HG03571 (cell line): ENCODE measurements around the gene PSMB5.
"Not testable (repeated sequence)": the region's sequence is repeated elsewhere in the genome, so short reads cannot be mapped to it uniquely, and the experiment has no call there.

ENCODE experiments used
- ATAC-seq: cut with Tn5 transposase; IDR thresholded peaks from one replicate; pipeline ENCODE4 v1.9.1; 2021; ENCODE audit not compliant: unreplicated experiment

The PSMB5 gene

DNA sequence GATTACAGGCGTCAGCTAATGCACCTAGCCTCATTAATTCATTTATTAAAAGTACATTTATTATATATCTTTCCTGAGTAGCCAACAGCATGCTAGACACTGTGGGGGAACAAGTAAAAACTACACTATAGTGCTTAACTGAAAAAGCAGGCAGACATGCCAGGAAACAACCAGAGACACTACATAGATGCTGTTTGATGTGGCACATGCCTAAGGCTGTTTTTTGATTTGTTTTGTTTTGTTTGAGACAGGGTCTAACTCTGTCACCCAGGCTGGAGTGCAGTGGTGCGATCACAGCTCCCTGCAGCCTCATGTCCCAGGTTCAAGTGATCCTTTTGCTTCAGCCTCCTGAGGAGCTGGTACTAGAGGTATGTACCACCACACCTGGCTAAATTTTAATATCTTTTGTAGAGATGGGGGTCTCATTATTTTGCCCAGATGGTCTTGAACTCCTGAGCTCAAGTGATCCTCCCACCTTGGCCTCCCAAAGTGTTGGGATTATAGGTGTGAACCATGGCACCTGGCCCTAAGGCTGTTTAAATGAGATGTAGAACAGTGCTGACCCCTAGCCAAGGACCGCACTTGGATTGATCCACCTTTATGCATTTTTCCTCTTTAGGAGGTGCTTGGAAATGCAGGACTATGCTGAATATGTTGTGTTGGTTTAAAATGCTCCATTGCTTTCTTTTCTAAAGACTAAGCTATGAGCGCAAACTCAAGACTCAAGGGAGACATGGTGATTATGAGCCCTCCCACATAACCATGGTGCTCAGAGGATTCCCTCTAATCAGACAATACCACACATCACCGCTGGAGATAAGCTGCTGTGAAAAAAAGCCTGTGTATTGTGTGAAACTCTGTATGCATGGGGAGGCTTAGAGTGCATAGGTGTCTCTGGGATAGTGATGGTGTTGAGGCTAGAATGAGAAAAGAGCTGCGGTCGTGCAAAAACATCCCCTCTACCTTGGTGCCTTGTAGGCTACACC is 14.3 kb downstream of the PSMB5 start:
- no peak for ATAC-seq

DNA sequence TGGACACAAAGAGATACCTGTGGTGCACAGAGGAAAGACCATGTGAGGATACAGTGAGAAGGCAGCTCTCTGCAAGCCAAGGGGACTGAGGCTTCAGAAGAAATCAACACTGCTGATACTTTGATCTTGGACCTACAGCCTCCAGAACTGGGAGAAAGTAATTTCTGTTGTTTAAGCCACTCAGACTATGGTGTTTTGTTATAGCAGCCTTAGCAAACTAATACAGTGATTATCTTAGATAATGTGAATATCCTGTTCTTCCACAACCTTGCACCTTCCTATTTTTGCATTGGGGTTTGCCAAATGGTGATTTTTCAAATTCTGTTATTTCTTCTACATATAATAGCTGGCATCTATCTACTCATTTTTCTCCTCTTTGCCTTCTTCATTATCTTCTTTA is 16.6 kb downstream of the PSMB5 start:
- no peak for ATAC-seq

DNA sequence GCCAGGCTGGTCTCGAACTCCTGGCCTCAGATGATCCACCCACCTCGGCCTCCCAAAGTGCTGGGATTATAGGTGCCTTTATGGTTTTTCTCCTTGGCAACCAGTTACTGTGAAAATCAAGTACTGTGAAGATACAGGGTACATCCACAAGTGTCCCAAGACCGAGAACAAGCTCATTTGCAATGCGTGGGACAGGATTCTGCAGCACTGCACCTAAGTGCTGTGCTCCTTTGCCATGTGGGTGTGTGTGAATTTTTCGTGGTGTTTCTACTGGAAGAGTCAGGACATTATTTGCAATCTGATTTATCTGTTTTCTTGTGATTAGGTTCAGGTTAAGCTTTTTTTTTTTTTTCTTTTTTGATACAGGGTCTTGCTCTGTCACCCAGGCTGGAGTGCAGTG is 17.6 kb downstream of the PSMB5 start:
- no peak for ATAC-seq

DNA sequence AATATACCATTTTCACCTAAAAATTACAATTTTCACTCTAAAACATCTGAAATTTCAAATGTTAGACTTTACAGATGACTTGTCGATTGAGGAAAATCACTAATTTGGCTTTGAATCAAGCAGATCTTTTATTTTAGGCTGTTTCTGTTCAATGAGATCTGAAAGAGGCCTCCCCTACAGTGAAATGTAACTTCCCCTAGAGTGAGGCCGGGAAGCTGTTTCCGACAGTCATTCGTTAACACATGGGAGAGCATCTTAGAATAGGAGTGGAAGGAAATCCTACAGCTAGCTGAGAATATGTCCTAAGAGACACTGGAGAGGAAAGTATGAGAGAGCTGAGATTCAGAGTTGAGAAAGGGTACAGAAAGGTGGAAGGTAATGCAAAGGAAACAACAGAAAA is 19.1 kb downstream of the PSMB5 start:
- no peak for ATAC-seq

DNA sequence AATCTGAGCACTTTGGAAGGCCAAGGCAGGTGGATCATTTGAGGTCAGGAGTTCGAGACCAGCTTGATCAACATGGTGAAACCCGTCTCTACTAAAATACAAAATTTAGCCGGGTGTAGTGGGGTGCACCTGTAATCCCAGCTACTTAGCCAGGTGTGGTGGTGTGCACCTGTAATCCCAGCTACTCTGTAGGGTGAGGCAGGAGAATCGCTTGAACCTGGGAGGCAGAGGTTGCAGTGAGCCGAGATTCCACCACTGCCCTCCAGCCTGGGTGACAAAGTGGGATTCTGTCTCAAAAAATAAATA is 21.0 kb downstream of the PSMB5 start:
- not testable (repeated sequence) for ATAC-seq

DNA sequence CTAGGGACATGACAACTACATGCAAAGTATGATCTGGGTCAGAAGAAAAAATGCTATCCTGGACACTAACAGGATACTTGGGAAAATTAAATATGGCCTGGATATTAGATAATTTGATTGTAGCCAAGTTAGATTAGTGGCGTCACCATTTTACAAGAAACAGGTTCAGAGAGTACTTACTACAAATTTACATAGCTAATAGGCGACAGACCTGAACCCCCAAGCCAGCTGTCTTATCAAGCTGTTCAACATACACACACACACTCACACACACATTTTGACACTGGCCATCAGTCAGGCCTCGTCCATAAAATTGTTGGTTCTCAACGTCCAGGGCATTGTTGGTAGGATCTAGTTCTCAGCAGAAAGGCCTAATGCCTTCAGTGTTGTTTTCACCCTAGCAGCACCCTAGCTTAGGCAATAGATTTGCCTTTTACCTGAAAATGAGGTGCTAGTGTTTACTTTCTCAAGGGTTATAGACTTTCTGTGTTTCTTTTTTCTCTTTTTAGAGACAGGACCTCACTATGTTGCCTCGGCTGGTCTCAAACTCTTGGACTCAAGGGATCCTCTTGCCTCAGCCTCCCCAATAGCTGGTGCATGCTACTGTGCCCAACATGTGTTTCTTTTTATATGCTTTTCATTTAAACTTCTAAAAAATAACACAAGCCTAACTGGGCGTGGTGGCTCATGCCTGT is 21.5 kb downstream of the PSMB5 start:
- ATAC-seq, result no peak

DNA sequence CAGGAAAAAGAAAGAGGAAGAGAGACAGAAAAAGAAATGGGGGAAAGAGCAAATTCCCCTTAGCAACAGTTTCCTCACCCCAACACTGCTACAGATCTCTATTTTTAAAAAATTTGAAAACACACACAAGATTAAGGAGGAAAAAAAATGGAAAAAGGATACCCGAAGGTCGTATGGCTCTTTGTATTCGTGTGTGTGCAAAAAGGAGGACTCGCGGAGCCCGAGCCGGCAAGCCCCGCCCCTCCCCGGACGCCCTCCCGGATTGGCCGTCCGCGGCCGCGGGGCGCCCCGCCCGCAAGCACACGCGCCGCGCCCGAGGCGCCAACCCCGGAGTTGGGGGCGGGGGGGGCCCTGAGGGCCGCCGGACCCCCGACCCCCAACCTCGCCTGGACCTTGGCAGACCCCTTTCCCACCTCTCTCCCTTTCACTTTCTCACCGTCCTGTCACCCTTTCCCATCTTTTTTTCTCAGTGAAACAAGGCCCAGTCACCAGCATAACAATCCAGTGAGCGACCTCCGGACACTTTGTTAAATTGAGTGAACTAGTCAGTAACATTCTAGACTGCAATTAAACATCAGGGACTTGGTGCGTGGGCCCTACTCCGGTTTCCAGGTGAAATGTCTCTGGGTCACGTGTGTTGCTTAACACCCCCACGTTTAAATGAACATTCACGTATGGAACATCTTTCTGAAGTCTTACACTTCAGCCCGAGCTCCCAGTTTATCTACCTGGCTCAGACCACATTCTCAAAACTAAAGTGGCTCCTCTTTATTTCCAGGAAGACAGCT is 24.6 kb downstream of the PSMB5 start, which contains the start of gene C14orf93:
Gene C14orf93 (minus strand): TSS at position 205 of the 788 bp plus-strand sequence. CDS start 11,120 bp downstream, outside the sequence.
- no peak for ATAC-seq

DNA sequence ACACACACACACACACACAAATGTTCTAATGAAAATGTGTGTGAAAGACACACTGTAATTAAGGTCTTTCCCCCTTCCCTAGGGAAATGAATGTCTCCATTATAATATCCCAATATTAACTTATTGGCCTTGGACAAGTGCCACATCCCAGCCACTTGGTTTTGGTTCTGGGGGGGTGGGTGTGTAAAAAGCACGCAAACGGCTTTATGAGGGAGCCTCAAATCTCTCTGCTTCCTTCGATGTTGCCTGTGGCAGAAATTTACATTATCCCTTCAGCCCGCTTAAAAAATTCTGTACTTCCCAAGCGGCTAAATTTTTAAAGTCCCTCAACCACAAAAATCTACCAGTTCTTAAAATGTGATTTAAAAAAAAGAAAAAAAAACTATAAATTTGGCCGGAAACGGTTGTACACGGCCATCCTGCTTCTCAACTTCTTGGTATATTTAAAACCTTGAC is 25.2 kb downstream of the PSMB5 start:
- no peak for ATAC-seq

DNA sequence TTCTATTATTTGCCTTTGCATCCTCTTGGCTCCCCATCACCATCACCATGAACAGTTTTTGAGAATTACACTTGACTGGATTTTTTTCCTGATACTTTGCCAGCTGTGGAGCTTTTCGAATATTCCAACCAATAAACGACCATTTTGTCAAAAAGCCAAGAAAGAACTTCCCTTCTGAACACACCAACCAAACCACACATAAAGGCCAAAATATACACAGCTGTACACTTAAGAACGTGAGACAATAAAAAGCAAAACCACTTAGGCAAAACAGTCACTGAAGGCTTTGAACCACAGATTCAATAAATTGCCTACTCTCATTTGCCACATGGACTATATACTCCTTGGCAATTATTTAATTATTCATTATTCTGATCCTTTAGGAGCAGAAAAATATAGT is 25.9 kb downstream of the PSMB5 start:
- no peak for ATAC-seq

DNA sequence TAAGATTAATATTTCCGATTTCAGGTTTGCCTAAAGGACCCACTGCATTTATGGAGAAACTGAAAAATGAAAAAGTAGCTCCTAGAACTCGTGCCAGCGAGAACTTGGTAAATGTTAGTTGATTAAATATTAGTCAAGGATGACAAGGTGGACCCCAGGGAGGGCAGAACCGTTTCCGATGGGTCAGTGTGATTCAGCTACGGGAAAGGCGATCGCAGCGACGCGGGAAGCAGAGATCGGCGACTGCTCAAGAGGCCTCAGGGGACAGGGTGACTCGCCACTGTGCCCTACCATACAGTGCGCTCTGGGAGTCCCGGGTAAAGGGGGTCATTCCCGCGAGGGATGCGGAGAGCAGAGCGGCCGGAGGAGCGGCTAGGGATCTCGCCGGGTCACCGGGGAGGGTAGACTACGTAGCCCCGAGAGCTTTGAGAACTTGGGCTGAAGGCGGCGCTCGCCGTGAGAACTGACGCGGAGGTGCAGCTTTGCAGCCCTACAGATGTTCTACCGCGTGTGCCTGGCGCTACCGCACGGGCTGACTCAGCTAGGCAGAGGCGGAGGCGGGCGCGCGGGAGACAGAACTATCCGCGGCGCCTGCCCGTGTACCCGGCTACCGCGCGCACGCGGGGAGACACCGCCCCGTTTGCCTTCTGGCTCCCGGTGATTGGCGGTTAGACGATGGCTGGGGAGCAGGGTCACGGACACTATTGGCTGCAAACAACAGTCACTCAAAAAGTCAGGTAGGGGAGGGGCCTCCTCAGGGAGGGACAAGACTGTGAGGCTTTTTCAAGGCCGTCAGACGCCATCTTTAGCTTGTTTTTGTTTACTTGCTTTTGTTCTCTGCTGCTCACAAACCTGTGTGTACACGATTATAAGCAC is 27.9 kb downstream of the PSMB5 start:
- ATAC-seq, result peak; percentile 92

DNA sequence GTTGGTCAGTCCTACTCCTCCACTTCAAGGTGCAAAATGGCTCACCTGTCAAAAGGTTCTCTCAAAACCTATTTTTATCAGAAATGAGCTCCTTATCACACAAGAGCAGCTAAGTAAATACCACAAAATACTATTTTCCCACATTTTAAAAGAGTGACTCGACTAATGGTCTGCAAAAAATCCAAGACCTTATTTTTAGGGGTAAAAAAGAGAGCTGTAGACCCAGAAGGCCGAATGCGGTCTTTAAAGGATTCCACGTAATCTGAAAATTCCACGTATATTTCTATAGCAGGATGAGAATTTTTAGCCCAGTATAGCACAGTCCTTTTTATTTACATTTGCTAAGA is 28.5 kb downstream of the PSMB5 start:
- no peak for ATAC-seq

DNA sequence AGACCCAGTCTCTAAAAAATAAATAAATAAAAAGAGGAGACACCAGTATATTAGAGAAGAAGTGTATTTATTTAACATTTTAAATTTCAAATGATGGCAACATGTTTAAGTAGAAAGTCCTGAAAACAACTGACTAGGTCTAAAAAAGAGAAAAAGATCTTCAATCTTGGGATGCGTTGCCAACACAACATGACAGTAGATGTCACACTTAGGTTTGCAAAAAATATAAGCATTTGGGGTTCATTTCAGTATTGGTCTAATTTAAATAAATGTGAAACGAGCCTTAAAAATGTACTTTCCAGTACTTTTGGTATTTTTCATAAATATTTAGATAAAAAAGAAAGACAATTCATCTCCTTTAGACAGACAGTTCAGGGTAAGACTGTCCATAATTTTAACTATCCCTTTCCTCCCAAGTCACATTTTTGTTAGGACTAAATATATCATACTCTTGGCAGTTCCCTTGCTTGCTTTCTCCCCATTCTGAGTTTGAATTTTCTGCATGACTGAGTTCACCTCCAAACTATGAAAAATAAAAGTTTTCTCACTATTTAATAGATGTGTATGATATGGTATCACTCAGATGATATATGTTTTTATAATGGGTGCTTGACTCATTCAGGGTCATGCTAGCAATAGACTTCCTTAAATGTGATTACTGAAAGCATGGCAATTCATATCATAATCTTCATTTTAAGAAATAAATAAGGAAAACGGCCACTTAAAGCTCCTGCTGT is 29.1 kb downstream of the PSMB5 start:
- ATAC-seq, result no peak

DNA sequence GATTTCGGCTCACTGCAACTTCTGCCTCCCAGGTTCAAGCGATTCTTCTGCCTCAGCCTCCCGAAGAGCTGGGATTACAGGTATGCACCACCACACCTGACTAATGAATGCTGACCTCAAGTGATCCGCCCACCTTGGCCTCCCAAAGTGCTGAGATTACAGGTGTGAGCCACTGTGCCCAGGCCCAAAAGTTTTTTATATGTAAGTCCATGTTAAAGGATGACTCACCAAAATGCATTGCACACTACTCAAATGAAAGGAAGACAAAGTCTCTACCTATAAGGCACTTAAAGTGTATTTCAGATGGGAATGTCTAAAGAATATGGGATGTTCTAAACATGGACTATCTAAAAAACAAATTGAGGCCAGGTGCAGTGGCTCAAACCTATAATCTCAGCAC is 30.4 kb downstream of the PSMB5 start:
- ATAC-seq, result not testable (repeated sequence)

DNA sequence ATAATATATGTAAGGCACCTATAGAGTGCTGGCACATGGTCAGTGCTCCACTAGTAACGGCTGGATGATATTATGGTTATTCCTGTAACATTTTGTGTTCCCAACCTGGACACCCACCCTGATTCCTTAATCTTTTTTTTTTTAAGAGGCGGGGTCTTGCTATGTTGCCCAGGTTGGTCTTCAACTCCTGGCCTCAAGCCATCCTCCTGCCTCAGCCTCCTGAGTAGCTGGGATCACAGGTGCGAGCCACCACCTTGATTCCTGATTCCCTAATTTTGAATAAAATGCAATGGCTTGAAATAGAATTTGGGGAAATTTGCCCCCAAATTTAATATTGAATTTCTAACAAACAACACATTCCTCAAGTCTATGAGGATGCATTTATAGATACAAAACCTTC is 32.1 kb downstream of the PSMB5 start:
- no peak for ATAC-seq

DNA sequence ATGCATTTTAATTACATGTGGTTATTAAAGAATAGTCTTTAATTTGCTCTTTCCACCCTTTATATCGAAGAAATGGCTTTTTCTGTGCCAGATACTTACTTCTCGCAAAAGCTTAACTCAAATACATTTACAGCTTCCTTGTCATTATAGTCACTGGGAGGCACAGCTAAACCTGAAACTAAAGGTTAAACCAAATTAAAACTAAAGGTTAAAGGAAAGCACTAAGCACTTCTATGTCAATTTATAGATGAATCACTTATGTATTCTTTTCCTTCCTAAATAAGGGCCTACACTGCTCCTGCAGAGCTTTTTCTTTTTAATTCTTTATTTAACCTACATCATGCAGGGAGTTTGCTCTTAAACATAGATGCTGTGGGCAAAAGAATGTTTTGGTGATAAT is 33.8 kb downstream of the PSMB5 start:
- ATAC-seq, result no peak

DNA sequence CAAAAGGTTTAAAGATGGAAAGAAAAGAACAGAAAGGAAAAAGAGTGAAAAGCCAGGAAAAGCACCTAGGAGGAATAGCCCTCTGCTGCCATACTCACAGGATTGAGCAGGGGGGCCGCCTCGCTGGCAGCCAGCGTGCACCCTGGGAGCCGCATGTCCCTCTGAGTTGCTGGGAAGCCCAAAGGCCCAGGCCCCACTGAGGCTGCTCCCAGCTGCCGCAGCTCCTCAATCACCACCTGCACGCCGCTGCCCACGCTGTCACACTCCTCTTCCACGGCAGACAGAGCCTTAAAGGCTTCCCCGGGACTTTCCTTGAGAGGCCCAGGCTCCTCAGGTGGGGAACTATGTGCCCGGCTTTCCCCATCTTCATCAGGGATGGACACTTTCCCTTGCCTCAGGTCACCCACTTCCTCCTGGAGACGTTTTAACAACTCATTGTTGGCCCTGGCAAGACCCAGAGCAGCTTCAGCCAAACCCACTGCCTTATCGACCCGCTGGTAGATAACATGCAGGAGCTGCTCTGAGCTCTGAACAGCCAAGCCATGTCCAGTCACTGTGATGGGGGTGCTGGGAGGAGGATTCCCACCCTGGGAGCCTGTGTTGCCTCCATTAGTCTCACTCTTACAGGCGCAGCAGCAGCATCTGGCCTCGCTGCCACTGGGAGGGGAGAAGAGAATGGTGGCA is 36.2 kb downstream of the PSMB5 start:
- no peak for ATAC-seq

DNA sequence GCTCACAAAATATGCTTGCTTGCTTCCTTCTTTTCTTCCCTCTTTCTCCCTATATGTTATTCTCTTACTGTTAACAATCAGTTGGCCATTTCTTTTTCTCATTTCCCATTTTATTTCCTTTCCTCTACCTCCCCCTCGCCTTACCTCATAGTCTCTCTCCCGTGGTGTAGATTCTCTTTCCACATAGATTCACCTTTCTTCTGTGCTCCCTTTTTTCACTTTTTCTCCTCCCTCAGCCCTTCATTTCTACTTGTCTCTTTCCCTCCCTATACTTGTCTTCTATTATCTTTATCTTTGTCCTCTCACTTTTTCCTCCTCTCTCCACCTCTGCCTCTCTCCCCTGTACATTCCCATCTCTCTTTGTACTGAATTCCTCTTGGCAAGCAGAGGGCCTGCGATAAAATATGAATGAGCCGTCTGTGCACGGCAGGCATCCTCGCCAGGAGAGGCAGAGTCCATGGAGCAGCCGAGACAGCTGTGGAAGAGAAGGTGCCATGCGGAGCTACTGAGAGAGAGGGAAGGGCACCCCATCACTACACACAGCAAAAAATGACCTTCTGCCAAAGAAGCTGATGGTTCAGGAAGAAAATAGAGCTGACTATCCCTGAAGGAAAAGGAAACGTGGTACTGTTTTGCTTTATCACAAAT is 36.9 kb downstream of the PSMB5 start:
- ATAC-seq, result no peak

DNA sequence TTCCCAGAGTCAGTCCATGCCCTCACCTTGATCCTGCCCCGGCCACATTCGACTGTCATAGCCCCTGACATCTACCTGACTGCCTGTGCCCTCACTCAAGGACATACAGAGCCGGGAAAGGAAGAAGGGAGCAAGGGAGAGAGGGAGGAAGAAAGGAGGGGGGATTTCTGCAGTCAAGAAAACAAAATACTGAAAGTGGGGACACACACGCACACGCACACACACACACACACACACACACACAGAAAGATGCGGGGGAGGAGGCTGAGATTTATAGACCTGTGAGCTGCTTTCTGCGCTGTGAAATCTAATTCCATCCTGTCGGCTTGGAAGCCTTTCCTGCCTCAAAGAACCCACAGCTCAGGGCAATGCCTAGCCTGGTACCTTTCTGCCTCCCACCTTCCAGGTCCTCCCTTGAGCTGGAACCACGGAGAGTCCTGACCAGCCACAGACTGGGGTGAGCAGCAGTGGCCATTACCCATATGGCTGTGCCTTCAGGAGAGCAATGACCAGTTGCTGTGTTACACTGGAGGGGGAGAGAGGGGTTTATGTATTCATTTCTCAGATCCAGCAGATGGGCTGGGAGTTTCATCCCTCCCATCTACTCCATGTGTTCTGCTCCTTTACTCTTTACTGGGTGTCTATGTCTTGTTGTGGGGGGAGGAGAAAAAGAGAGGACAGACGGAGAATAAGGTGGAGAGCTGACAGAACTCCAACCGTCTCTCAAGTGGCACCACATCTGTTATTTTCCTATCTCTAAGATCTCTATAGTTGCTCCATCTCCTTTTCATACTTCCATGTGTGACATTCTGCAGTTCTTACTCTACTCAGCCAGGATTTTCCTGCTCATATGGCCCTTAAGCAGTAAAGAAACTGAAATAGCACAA is 37.7 kb downstream of the PSMB5 start:
- ATAC-seq, result no peak
